A549 (cell line): ENCODE data around the gene SPATS2. TPM values are rescaled to one million over a fixed set of nuclear protein-coding genes. Genes with fewer than 3 reads are reported as not detected.
"Not testable (repeated sequence)": the region's sequence is repeated elsewhere in the genome, so short reads cannot be mapped to it uniquely, and the experiment has no call there.

Experiments
- ATAC-seq, 2 experiments: fragments of 200-7000 bp in 1 of 2; fragments of >200 bp in 1 of 2; cut with Nextera tagmentation in 1 of 2; cut with Tn5 transposase in 1 of 2; 3 replicates each; pipeline versions ENCODE4 v1.8.0 to v1.9.1; 2018 to 2020; ENCODE audit warnings: mild to moderate bottlenecking in 1 of 2, moderate library complexity in 1 of 2
- CTCF ChIA-PET: fragments of 300-600 bp; sonication (Branson Sonifier 250); formaldehyde crosslinking; extraction: SDS; loops from one replicate; lab custom pipeline; 2021; ENCODE audit warnings: antibody characterized with exemption, inconsistent platforms; lab: Yijun Ruan, JAX
- POLR2A ChIA-PET: fragments of 350-600 bp; formaldehyde crosslinking; extraction: SDS; loops from one replicate; lab custom pipeline; 2021; ENCODE audit warnings: antibody characterized with exemption, inconsistent platforms; lab: Yijun Ruan, JAX
- DNase-seq, 2 experiments: peaks; one replicate each; pipeline versions ENCODE4 v3.0.0 to v3.0.0-alpha.2; 2011 to 2016; ENCODE audit warnings: low read depth in 1 of 2, low spot score in 1 of 2
- FAIRE-seq: peaks from 2 replicates; lab custom pipeline; 2011; peaks lifted over from hg19 to GRCh38; lab: Jason Lieb, UNC
- H3K27ac ChIP-seq, 2 experiments: fragments of >200 bp; sonication (Bioruptor Twin); formaldehyde crosslinking; 3 replicates each; pipeline ENCODE4 v1.5.1; 2016 to 2017
- H3K4me1 ChIP-seq: fragments of >200 bp; sonication (Bioruptor Twin); formaldehyde crosslinking; 3 replicates; pipeline ENCODE4 v1.6.1; 2016
- H3K4me2 ChIP-seq: fragments of >200 bp; sonication (Bioruptor Twin); formaldehyde crosslinking; 3 replicates; pipeline ENCODE4 v1.6.1; 2016
- H3K4me3 ChIP-seq: fragments of >200 bp; sonication (Bioruptor Twin); formaldehyde crosslinking; 3 replicates; pipeline ENCODE4 v1.5.1; 2016
- H3K9me3 ChIP-seq: fragments of >200 bp; sonication (Bioruptor Twin); formaldehyde crosslinking; 3 replicates; pipeline ENCODE4 v1.6.1; 2016
- CBX2 ChIP-seq: fragments of 200-600 bp; sonication (generic); IDR thresholded peaks from 2 replicates; pipeline ENCODE4 v1.6.1; 2016; ENCODE audit warnings: low read depth, mild to moderate bottlenecking, borderline replicate concordance
- CTCF ChIP-seq: fragments of >200 bp; sonication (Bioruptor Twin); formaldehyde crosslinking; IDR thresholded peaks from 3 replicates; pipeline ENCODE4 v1.5.1; 2016
- EHF ChIP-seq: fragments of 250-450 bp; sonication (Bioruptor Pico); IDR thresholded peaks from 2 replicates; pipeline ENCODE4 v1.5.0; 2020; ENCODE audit warnings: mild to moderate bottlenecking
- EHMT2 ChIP-seq: fragments of 200-600 bp; sonication (generic); IDR thresholded peaks from 2 replicates; pipeline ENCODE4 v1.6.1; 2016; ENCODE audit warnings: antibody characterized with exemption, low read depth, mild to moderate bottlenecking, moderate library complexity
- EP300 ChIP-seq, 2 experiments: fragments of >200 bp; sonication (Bioruptor Twin); formaldehyde crosslinking; IDR thresholded peaks; 2 replicates in 1 of 2; 3 replicates in 1 of 2; pipeline ENCODE4 v1.6.1; 2016 to 2017
- ESRRA ChIP-seq: fragments of 150-350 bp; IDR thresholded peaks from 2 replicates; pipeline ENCODE4 v1.6.1; 2014; ENCODE audit warnings: mild to moderate bottlenecking, low read length, borderline replicate concordance
- FOSB ChIP-seq: fragments of 250-450 bp; sonication (Bioruptor Pico); IDR thresholded peaks from 2 replicates; pipeline ENCODE4 v1.5.0; 2020; ENCODE audit warnings: mild to moderate bottlenecking, moderate library complexity
- GATA3 ChIP-seq: IDR thresholded peaks from 2 replicates; pipeline ENCODE4 v1.6.1; 2012; ENCODE audit warnings: borderline replicate concordance
- HES2 ChIP-seq: fragments of >200 bp; sonication (Bioruptor Twin); formaldehyde crosslinking; IDR thresholded peaks from 2 replicates; pipeline ENCODE4 v1.6.1; 2016
- HOXB13 ChIP-seq: fragments of 250-450 bp; sonication (Bioruptor Pico); IDR thresholded peaks from 2 replicates; pipeline ENCODE4 v1.5.0; 2020; ENCODE audit warnings: low read depth, mild to moderate bottlenecking, moderate library complexity
- HOXB5 ChIP-seq: fragments of 250-450 bp; sonication (Bioruptor Pico); IDR thresholded peaks from 2 replicates; pipeline ENCODE4 v1.5.0; 2020; ENCODE audit warnings: mild to moderate bottlenecking, moderate library complexity
- JUN ChIP-seq, 2 experiments: fragments of >200 bp; sonication (Bioruptor Twin); formaldehyde crosslinking; IDR thresholded peaks; 2 replicates in 1 of 2; 3 replicates in 1 of 2; pipeline ENCODE4 v1.6.1; 2016 to 2017
- JUNB ChIP-seq: fragments of >200 bp; sonication (Bioruptor Twin); formaldehyde crosslinking; IDR thresholded peaks from 2 replicates; pipeline ENCODE4 v1.6.1; 2016
- MAFK ChIP-seq: fragments of 450-650 bp; IDR thresholded peaks from 2 replicates; pipeline ENCODE4 v1.6.1; 2014; ENCODE audit not compliant: partially characterized antibody
- MAZ ChIP-seq: fragments of 150-350 bp; IDR thresholded peaks from 2 replicates; pipeline ENCODE4 v1.6.1; 2014; ENCODE audit warnings: antibody characterized with exemption, low read depth, low read length, borderline replicate concordance
- MYC ChIP-seq: IDR thresholded peaks from 2 replicates; pipeline ENCODE4 v1.6.1; 2012; ENCODE audit warnings: mild to moderate bottlenecking, inconsistent platforms, low read length, improper control_type of control experiment, borderline replicate concordance
- PHF8 ChIP-seq: fragments of 200-600 bp; sonication (generic); IDR thresholded peaks from 2 replicates; pipeline ENCODE4 v1.6.1; 2016; ENCODE audit warnings: low read depth, mild to moderate bottlenecking, antibody characterized with exemption, moderate library complexity, borderline replicate concordance
- POLR2A ChIP-seq: IDR thresholded peaks from 2 replicates; pipeline ENCODE4 v1.6.1; 2012; ENCODE audit warnings: mild to moderate bottlenecking, low read length
- POLR2AphosphoS2 ChIP-seq: conservative IDR thresholded peaks from 2 replicates; pipeline ENCODE4 v1.6.1; 2012; ENCODE audit warnings: low read length, improper control_type of control experiment, inconsistent platforms
- RARB ChIP-seq: fragments of 250-450 bp; sonication (Bioruptor Pico); IDR thresholded peaks from 2 replicates; pipeline ENCODE4 v1.8.0; 2021; ENCODE audit warnings: mild to moderate bottlenecking, moderate library complexity
- SMC3 ChIP-seq: fragments of >200 bp; sonication (Bioruptor Twin); formaldehyde crosslinking; IDR thresholded peaks from 3 replicates; pipeline ENCODE4 v1.6.1; 2018; ENCODE audit warnings: inconsistent platforms
- SREBF2 ChIP-seq: fragments of 450-650 bp; IDR thresholded peaks from 2 replicates; pipeline ENCODE4 v1.6.1; 2014; ENCODE audit warnings: mild to moderate bottlenecking, moderate library complexity
- TFCP2L1 ChIP-seq: fragments of 250-450 bp; sonication (Bioruptor Pico); IDR thresholded peaks from 2 replicates; pipeline ENCODE4 v1.5.0; 2021; ENCODE audit warnings: mild to moderate bottlenecking
- ZSCAN20 ChIP-seq: fragments of 250-450 bp; sonication (Bioruptor Pico); IDR thresholded peaks from 2 replicates; pipeline ENCODE4 v1.8.0; 2022; ENCODE audit warnings: mild to moderate bottlenecking, moderate library complexity
- WGBS: methylation state at CpG from one replicate; pipeline ENCODE4 v1.1.6; 2017; ENCODE audit errors: missing lambda C conversion rate; 5-methylcytosine and 5-hydroxymethylcytosine counted together
- polyA plus RNA-seq, 4 experiments: library from polyadenylated mRNA; depleted of rRNA in 3 of 4; stranded (reverse); fragments of >200 nt; fragmentation: RNase III in 1 of 4; extraction: RNeasy Plus Mini Kit Qiagen cat#74134 plus additional on column Dnase treatment in 1 of 4; gene quantifications; 2 replicates in 3 of 4; 3 replicates in 1 of 4; pipeline ENCODE4 v1.2.3, GENCODE V29; 2011 to 2017
- TF ChIP-seq, protein P1 (sequence below): fragments of 450-650 bp; IDR thresholded peaks from 2 replicates; pipeline ENCODE4 v1.6.1; 2014; ENCODE audit warnings: antibody characterized with exemption
- TF ChIP-seq, protein P2 (sequence below): fragments of 250-450 bp; sonication (Bioruptor Pico); IDR thresholded peaks from 2 replicates; pipeline ENCODE4 v1.5.0; 2020; ENCODE audit warnings: low read depth, mild to moderate bottlenecking, moderate library complexity
- TF ChIP-seq, protein P3 (sequence below): fragments of 200-600 bp; sonication (generic); IDR thresholded peaks from 2 replicates; pipeline ENCODE4 v1.6.1; 2016; ENCODE audit warnings: antibody characterized with exemption, mild to moderate bottlenecking, moderate library complexity

The SPATS2 gene
- polyA plus RNA-seq, 2 of the 4 experiments (the other 2 are of a cell fraction), result 37.7 to 154 TPM

- TF ChIP-seq ESRRA, result no peak
- TF ChIP-seq HOXB5 (CRISPR knock-in tag), result no peak
- no peak for TF ChIP-seq FOSB (CRISPR knock-in tag)
- no peak for TF ChIP-seq JUN (IDR thresholded peaks at IDR 0.05)
Measured at GRCh38 chr12:49332441-49332861, 34.8 kb upstream of the SPATS2 start (continued).

- peaks cover 9% of the 10 kb centered on the region; the same call in 2 of the 3 replicates for H3K4me1 ChIP-seq
- TF ChIP-seq MYC (no peak), CBX2 (no peak), JUNB (no peak), RARB (CRISPR knock-in tag) (no peak), SREBF2 (no peak), EP300 (IDR thresholded peaks at IDR 0.05) (no peak), MAZ (no peak), HOXB13 (no peak), POLR2AphosphoS2 (no peak), MAFK (no peak), PHF8 (no peak), GATA3 (no peak), EHMT2 (no peak), FOSB (CRISPR knock-in tag) (no peak), SMC3 (no peak), POLR2A (no peak), ZSCAN20 (CRISPR knock-in tag) (no peak)
- TF ChIP-seq, protein P1, sequence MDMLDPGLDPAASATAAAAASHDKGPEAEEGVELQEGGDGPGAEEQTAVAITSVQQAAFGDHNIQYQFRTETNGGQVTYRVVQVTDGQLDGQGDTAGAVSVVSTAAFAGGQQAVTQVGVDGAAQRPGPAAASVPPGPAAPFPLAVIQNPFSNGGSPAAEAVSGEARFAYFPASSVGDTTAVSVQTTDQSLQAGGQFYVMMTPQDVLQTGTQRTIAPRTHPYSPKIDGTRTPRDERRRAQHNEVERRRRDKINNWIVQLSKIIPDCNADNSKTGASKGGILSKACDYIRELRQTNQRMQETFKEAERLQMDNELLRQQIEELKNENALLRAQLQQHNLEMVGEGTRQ, result no peak
- TF ChIP-seq, protein P2, sequence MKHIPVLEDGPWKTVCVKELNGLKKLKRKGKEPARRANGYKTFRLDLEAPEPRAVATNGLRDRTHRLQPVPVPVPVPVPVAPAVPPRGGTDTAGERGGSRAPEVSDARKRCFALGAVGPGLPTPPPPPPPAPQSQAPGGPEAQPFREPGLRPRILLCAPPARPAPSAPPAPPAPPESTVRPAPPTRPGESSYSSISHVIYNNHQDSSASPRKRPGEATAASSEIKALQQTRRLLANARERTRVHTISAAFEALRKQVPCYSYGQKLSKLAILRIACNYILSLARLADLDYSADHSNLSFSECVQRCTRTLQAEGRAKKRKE (CRISPR knock-in tag), result no peak
- no peak overlapping the region for H3K4me2 ChIP-seq
- no peak for ATAC-seq
- no peak for DNase-seq
- no peak overlapping the region for H3K27ac ChIP-seq
- ChIA-PET POLR2A (interaction anchor here (1.6 kb wide), 1 partner anchor 10 kb away, joined by 4 read pairs; no protein-coding TSS in a partner anchor), CTCF (interaction anchor here (0.6 to 6.5 kb wide), 16 partner anchors 9 to 248 kb away, joined by 3 to 144 read pairs (median 47); partner anchors contain the start of genes DNAJC22, PRPH and TROAP)
- no peak overlapping the region for H3K4me3 ChIP-seq
- no peaks in the 10 kb centered on the region for H3K9me3 ChIP-seq
- WGBS, result 95% methylated on average over 32 of the region's 40 CpGs
- FAIRE-seq, result no peak
Measured at GRCh38 chr12:49332891-49333371, 34.3 kb upstream of the SPATS2 start.

DNA sequence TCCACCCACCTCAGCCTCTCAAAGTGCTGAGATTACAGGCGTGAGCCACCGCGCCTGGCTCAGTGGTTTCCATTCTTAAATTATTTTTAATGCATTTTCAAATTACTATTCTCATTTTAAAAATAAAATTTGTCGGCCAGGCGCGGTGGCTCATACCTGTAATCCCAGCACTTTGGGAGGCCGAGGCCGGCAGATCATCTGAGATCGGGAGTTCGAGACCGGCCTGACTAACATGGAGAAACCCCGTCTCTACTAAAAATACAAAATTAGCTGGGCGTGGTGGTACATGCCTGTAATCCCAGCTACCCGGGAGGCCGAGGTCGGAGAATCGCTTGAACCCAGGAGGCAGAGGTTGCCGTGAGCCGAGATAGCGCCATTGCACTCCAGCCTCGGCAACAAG is 33.5 kb upstream of the SPATS2 start:
- H3K27ac ChIP-seq, POLR2A ChIA-PET, ATAC-seq, H3K4me1 ChIP-seq, H3K4me3 ChIP-seq, H3K4me2 ChIP-seq, FAIRE-seq, H3K9me3 ChIP-seq, DNase-seq: not testable (repeated sequence)
- WGBS, result 97% methylated on average over 21 of the region's 21 CpGs
- CTCF ChIA-PET, result interaction anchor here (0.6 to 6.5 kb wide), 13 partner anchors 9 to 1420 kb away, joined by 3 to 144 read pairs (median 58); partner anchors contain the start of genes DNAJC22, PRPH and TROAP

- WGBS, result 90% methylated on average over 19 of the region's 19 CpGs
- DNase-seq, result no peak
- Histone ChIP-seq H3K4me3 (no peak overlapping the region), H3K27ac (no peak overlapping the region), H3K9me3 (no peaks in the 10 kb centered on the region), H3K4me2 (no peak overlapping the region), H3K4me1 (peaks cover 11% of the 10 kb centered on the region; the same call in 2 of the 3 replicates)
- POLR2A ChIA-PET, result no interaction called here
- ATAC-seq, result no peak
- no peak for FAIRE-seq
- CTCF ChIA-PET, result interaction anchor here (0.6 to 6.5 kb wide), 12 partner anchors 8 to 246 kb away, joined by 3 to 144 read pairs (median 36); partner anchors contain the start of genes DNAJC22 and PRPH
- TF ChIP-seq HES2 (no peak), EHF (CRISPR knock-in tag) (no peak), GATA3 (no peak), TFCP2L1 (CRISPR knock-in tag) (no peak), POLR2A (no peak), CTCF (no peak), MAFK (no peak)
- TF ChIP-seq, protein P3, sequence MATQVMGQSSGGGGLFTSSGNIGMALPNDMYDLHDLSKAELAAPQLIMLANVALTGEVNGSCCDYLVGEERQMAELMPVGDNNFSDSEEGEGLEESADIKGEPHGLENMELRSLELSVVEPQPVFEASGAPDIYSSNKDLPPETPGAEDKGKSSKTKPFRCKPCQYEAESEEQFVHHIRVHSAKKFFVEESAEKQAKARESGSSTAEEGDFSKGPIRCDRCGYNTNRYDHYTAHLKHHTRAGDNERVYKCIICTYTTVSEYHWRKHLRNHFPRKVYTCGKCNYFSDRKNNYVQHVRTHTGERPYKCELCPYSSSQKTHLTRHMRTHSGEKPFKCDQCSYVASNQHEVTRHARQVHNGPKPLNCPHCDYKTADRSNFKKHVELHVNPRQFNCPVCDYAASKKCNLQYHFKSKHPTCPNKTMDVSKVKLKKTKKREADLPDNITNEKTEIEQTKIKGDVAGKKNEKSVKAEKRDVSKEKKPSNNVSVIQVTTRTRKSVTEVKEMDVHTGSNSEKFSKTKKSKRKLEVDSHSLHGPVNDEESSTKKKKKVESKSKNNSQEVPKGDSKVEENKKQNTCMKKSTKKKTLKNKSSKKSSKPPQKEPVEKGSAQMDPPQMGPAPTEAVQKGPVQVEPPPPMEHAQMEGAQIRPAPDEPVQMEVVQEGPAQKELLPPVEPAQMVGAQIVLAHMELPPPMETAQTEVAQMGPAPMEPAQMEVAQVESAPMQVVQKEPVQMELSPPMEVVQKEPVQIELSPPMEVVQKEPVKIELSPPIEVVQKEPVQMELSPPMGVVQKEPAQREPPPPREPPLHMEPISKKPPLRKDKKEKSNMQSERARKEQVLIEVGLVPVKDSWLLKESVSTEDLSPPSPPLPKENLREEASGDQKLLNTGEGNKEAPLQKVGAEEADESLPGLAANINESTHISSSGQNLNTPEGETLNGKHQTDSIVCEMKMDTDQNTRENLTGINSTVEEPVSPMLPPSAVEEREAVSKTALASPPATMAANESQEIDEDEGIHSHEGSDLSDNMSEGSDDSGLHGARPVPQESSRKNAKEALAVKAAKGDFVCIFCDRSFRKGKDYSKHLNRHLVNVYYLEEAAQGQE, result no peak
Measured at GRCh38 chr12:49334226-49334625, 33.0 kb upstream of the SPATS2 start.
